ENCODE measurements around the gene HHIPL1.
A peak's percentile ranks its signal among the peaks of the same experiment; 100 is the strongest.

The HHIPL1 gene

GRCh38 chr14:99677231-99678140 is 32.6 kb downstream of the HHIPL1 start:
- no peak for DNase-seq

- no peak for DNase-seq
These were observed 33.3 kb downstream of the HHIPL1 start for GRCh38 chr14:99678198-99678597.

GRCh38 chr14:99679111-99679510 is 34.2 kb downstream of the HHIPL1 start:
- no peak for DNase-seq

GRCh38 chr14:99679543-99679942 is 34.6 kb downstream of the HHIPL1 start:
- no peak for DNase-seq

DNA sequence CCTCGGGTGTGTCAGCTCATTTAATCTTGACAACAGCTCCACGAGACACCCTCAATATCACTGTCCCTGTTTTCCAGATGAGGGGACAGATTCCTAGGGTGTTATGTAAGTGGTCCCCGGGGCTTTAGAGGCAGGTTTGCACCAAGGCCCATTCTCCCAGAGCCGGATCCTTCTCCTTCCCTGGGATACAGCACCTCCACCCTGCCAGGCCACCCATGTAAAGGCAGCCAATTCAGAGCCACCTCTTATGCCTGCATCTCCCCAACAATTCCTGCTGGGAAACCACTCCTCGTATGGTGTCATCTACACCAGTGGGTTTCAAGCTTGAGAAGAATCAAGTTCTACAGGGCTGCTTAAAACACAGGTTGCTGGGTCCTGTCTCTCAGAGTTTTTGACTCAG is 35.1 kb downstream of the HHIPL1 start:
- DNase-seq, result no peak

DNA sequence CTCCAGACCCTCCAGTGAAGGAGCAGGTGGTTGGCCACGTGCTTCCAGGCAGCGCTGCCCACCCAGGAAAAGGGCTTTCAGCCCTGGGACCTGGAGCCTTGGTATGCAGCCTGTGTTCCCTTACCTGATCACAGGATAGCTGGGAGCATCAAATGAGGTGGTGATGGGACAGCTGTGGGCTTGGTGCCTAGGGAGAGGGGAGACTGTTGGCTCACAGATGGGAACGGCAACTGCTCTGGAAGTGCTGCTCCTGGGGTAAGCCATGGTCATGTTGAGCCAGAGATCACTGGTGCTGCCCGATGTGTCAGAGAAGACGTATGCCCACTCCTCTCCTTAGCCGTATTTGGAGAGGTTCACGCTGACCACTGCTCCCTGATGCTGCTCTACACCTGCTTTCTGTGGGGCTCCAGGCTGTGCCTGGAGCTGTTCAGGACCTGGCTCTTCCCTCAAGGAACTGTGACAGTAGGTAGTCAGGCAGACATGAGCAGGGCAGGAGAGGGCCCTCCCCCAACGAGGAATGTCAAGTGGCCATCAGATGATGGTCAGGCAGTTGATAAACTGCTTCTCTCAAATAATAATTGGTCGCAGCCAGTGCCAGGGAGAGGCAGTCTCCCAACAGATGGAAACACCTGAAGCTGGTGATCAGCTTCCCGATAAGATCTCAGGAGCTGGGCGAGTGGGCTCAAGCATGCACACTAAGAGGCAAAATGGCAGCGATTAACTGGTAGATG is 36.3 kb downstream of the HHIPL1 start:
- no peak for DNase-seq

DNA sequence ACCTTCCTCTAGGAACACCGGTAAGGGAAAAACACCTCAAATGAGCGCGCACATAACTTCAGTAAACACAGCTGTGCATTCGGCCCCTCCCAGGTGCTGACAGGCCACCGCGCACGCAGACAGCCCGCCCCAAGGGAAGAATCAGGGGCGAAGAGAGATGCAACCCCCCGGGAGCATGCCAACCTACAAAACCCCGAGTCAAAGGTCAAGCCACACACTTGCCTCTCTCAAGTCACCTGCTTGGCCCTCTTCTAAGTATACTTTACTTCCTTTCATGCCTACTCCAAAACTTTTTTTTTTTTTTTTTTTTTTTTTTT is 36.9 kb downstream of the HHIPL1 start:
- no peak for DNase-seq

GRCh38 chr14:99682809-99683618 is 38.1 kb downstream of the HHIPL1 start:
- peak; percentile 87 for DNase-seq

DNA sequence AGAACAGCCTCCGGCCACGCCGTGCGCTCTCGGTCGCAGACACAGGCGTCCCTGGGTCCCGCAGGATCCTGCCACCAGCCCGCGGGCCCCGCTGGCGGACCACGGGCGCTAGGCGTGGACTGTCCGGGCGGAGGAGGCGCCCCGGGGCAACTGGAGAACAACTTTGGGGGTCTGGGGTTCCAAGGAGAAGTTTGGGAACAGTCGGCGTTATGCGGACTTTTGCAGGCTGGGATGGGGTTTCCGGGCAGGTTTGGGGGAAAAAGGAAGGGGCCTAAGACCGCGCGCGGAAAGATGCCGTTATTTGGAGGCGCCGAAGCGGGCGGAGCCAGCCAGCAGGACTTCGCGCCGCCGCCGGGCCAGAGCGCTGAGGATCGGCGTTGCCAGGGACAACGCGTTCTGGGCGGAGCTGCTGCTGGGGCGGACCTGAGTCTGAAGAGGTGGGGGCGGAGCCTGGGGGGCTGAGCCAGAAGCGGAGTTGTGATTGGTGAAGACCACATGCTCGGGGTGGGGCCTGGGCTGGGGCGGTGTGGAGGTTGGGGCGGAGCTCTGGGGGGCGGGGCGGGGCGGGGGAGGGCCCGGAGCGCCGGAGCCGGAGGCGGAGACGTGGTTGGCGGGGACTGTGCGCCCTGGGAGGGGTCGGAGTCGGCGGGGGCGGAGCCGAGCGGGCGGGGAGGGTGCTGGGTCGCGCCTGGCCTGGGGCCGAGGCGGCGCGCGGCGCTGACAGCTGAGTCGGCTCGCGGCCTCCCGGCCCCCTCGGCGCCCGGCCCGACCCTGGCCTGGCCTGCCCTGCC is 38.9 kb downstream of the HHIPL1 start, which contains the start of gene CYP46A1:
CYP46A1 (plus strand) TSS at position 680 of the 791 bp plus-strand sequence. CDS start 120 bp downstream, outside the sequence.
- peak; percentile 100 for DNase-seq

- DNase-seq, result no peak
These were observed 39.5 kb downstream of the HHIPL1 start for GRCh38 chr14:99684410-99684934.

DNA sequence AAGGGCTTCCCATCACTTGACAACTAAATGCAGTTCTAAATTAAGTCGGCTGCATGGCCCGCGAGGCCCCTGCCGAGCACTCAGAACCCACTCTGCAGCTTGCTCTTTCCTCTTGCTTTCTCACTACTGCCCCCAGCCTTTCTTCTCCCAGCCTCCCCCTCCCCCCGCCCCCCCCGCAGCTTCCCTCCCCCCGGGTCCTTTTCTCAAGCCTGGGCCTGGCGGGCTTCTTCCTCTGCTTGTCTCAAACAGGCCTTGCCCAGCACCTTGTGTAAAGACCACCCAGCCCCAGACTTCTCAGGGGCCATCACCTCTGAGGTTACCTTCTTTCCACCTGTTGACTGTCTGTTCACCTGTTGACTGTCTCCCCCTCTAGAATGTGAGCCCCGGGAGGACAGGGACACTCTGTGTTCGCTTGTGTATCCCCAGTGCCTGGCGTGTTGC is 40.2 kb downstream of the HHIPL1 start:
- DNase-seq, result no peak

DNA sequence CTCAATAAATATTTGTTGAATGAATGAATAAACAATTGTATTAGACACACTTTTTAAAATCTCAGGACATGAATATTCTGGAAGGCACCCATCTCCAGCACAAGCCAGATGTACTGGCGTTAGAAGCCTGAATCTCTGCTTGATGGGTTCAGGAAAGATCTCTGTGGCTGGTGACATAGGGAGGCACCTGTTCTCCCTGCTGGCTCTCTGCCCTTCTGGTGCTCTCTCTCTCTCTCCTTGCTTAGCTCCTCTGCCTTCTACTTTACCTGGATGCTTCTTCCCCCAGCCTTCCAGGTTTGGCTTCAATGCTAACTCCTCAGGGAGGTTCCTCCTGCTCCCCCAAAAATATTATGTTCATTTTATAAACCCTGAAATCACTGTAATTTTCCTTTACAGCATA is 40.7 kb downstream of the HHIPL1 start:
- no peak for DNase-seq

GRCh38 chr14:99686557-99687283 is 41.8 kb downstream of the HHIPL1 start:
- DNase-seq, result no peak

DNA sequence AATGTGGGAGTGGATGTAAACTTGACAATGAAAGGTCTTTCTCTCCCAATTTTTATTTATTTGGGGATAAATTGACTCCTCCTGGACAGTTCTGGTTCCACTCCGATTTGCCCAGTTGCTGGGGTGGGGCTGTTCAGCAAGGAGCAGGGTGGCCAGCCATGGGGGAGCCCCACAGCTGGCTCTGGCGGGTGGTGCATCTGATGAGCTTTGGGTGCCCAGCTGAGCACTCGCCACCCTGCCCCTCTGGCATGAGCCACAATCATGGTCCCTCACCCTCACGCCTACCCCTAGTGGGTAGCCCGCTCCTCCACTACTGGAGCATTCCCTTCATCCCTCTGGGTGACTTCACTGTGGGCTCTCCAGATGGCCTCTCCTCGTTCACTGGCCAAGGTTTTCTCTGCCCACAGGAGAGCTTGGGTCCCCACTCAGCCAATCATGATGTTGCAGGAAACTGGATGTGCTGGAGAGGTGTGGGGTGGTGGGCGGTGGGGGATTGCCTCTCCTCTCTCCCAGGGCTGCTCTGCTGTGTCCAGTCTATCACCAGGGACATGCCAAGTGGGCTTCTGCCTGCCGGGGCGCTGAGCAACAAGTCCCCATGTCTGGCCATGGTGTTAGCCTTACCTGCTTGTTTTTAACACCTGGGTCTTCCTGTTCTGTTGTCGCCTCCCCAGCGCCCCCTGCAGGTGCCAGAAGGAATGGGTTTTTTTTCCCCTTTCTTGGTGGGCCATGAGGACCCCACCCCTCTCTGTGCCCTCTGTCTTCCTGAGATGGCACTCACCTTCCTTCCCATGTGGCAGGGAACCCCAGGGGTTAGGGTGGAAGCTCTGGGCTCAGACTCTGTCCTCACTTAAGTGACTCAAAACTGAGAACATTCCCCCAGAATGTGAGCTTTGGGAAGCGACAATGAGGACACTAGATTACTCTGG is 42.6 kb downstream of the HHIPL1 start:
- no peak for DNase-seq

DNA sequence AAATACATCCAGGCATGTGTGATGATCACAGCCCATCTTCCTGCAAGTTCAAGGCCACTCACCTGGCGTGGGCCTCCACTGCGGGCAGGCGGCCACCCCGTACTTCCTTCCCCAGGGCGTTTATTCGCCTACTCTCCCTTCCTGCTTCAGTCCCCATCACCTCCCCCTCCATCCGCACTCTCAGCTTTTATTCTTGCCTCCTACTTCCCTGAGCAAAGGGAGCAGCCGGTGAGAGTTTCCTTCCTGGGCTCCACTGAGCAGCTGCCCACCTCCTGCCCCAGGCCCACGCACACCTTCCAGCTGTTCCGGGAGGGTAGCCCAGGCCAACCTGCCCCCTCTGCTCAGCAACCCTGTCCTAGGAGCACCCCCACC is 43.3 kb downstream of the HHIPL1 start:
- DNase-seq, result no peak

DNA sequence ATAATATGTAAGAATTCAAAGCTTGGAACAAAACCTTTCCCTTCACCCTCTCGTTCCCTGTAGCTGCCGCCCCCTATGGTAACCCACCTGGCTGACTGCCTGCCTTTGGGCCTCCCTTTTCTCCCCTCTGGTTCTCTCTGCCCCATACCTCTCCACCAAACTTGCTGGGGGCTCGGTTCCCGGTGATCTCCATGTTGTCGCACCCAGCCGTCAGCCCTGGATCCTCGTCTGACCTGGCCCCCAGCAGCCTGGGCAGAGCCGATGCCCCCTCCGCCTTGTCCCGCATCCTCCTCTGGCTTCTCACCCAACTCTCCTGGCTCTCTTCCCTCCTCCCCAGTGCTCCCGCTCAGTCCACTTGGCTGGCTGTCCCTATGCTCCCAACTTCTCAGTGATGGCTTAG is 43.7 kb downstream of the HHIPL1 start:
- no peak for DNase-seq

DNA sequence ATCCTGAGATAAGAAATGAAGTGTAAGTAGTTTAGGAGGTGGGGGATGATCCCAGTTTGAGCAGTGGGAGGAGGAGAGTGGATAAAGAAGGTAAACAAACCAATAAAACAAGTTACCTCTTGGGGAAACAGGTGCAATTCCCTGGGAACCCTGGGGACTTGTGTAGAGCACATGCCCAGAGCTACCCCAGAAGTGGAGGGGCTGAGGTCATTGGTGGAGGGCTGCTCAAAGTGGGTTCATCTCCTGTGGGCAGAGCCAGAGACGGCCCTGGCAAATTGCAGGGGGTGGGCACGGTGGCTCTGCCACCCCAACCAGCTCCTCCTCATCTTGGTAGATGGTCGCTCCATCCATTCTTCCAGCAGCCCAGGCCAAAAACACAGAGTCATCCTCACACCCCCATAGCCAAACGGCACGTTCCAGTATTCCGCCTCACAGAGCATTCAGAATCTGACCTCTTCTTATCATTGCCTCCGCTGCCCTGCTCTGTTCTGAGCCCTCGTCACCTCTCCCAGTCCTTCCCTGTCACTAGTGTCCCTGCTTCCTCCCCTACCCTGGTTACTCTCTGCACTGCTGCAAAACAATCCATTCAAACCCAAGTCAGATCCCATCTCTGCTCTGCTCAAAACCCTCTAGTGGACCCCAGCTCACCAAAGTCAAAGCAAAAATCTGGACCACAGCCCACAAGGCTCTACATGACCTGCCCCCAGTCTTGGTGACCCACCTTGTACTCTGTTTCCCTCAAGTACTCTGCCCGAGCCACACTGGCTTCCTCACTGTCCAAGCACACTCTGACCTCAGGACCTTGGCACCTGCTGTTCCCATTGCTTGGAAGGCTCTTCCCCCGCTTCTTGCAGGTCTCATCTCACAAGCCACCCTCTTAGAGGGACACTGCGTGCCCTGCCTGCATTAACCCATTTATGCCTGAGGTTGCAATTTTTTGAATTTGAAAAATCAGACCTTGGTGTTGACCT is 44.6 kb downstream of the HHIPL1 start:
- no peak for DNase-seq

DNA sequence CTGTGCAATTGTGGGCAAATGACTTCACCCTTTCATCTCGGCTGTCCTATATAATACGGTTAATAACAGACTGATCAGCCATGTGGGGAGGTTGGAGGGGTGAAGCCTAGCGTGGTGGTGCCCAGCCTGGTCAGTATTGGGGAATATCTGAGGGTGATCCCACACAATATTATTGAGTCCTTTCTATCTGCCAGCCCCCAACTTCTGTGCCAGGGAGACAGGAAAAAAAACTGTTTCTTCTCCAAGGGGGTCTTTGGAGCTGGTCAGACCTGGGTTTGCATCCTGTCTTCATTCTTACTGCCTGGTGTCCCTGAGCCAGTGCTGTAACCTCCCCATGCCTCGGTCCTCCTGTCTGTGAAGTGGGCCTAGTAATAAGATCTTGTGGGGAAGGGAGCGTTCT is 45.7 kb downstream of the HHIPL1 start:
- no peak for DNase-seq

All from activated CD4-positive, alpha-beta T cell treated with anti-CD3 and anti-CD28 coated beads, Interleukin-10, Interleukin-2, amounts not matched to agents 100 ng/mL and 50 ng/mL, durations not matched to agents 16 hours and 8 hours (primary cell).